Central memory CD8-positive, alpha-beta T cell (primary cell): ENCODE results near the gene ACSS1.

Source experiments
- ATAC-seq: fragments of 150-1000 bp; cut with Tn5 transposase; replicated peaks from 2 replicates; pipeline ENCODE4 v1.10.0; 2022; ENCODE audit warnings: mild to moderate bottlenecking, moderate FRiP score, moderate number of reproducible peaks; ENCODE audit not compliant: poor library complexity, severe bottlenecking; ENCODE audit errors: extremely low read depth
- DNase-seq, 2 donors: peaks; one replicate each; pipeline ENCODE4 v3.0.0; 2021; ENCODE audit warnings: low spot score in 2 of 2
- H3K27ac Mint-ChIP-seq: one replicate; pipeline ENCODE4 v1.8.0; 2022; ENCODE audit warnings: low read depth, mild to moderate bottlenecking, moderate library complexity, mixed read lengths
- H3K27me3 Mint-ChIP-seq: one replicate; pipeline ENCODE4 v1.8.0; 2022; ENCODE audit warnings: mixed read lengths
- H3K36me3 Mint-ChIP-seq: one replicate; pipeline ENCODE4 v1.8.0; 2022; ENCODE audit warnings: mild to moderate bottlenecking, moderate library complexity, mixed read lengths; ENCODE audit not compliant: insufficient read depth
- H3K4me1 Mint-ChIP-seq: one replicate; pipeline ENCODE4 v1.8.0; 2022; ENCODE audit warnings: mixed read lengths
- H3K4me3 Mint-ChIP-seq: one replicate; pipeline ENCODE4 v1.8.0; 2022; ENCODE audit warnings: mild to moderate bottlenecking, moderate library complexity, mixed read lengths
- H3K9me3 Mint-ChIP-seq: one replicate; pipeline ENCODE4 v1.8.0; 2022; ENCODE audit warnings: mixed read lengths

The ACSS1 gene

DNA sequence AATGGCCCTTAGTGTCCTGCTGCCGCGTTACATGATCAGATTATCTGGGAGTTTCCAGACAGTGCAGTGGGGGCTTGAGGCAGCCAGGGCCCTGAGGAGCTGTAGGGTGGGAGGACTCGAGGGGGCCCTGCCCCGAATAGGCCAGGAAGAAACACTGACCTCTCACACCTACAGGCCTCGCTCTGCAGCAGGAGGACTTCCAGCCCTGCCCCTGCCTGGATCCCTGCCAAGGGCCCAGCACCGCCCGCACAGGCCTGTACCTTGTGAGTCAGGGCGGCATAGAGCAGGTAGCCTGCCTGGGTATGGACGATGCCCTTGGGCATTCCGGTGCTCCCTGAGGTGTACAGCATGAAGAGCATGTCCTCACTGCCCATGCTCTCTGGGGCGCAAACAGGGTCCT, 35.3 kb downstream of the ACSS1 start:
- H3K27me3 Mint-ChIP-seq = no peaks in the 10 kb centered on the region
- DNase-seq (no peak), ATAC-seq (no peak)
- no peaks in the 10 kb centered on the region for H3K9me3 Mint-ChIP-seq
- H3K4me3 Mint-ChIP-seq = no peak overlapping the region
- H3K36me3 Mint-ChIP-seq = peaks cover 22% of the 10 kb centered on the region
- peaks cover 23% of the 10 kb centered on the region for H3K4me1 Mint-ChIP-seq
- H3K27ac Mint-ChIP-seq = no peak overlapping the region

GRCh38 chr20:25021336-25021735, 36.6 kb downstream of the ACSS1 start:
- DNase-seq (no peak), ATAC-seq (no peak)
- peaks cover 15% of the 10 kb centered on the region for H3K4me1 Mint-ChIP-seq
- H3K9me3 Mint-ChIP-seq = no peaks in the 10 kb centered on the region
- no peak overlapping the region for H3K27ac Mint-ChIP-seq
- no peak overlapping the region for H3K4me3 Mint-ChIP-seq
- H3K36me3 Mint-ChIP-seq = peaks cover 20% of the 10 kb centered on the region
- no peaks in the 10 kb centered on the region for H3K27me3 Mint-ChIP-seq

DNA sequence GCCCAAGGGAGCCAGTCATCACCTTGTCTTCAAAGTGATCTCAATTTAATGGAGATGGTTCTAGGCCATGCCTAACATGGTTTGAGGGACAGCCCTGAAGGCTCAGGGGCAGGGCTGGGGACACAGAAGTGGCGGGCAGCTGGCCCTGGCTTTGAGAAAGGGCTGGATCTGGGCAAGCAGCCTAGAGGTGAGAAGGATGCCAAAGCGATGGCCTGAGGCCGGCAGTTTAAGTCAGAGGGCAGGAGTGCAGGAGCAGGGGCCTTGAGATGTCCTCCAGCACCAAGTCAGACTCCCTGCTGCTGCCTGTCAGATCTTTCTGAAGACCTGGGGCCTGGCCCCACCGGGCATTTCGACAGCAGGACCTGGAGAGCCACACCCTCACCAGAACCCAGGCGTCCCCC, 37.0 kb downstream of the ACSS1 start:
- no peaks in the 10 kb centered on the region for H3K9me3 Mint-ChIP-seq
- no peak for ATAC-seq
- H3K27ac Mint-ChIP-seq = peak overlapping the region; percentile 35
- peaks cover 24% of the 10 kb centered on the region for H3K36me3 Mint-ChIP-seq
- no peak overlapping the region for H3K4me3 Mint-ChIP-seq
- DNase-seq = no peak
- H3K27me3 Mint-ChIP-seq = no peaks in the 10 kb centered on the region
- peaks cover 15% of the 10 kb centered on the region for H3K4me1 Mint-ChIP-seq

- no peak for ATAC-seq
- no peak overlapping the region for H3K4me3 Mint-ChIP-seq
- H3K27me3 Mint-ChIP-seq = no peaks in the 10 kb centered on the region
- peaks cover 24% of the 10 kb centered on the region for H3K36me3 Mint-ChIP-seq
- peak overlapping the region; percentile 35 for H3K27ac Mint-ChIP-seq
- DNase-seq = no peak
- H3K9me3 Mint-ChIP-seq = no peaks in the 10 kb centered on the region
- H3K4me1 Mint-ChIP-seq = peaks cover 15% of the 10 kb centered on the region
Measured at GRCh38 chr20:25020345-25020744, 37.6 kb downstream of the ACSS1 start.

- no peak for ATAC-seq
- Mint-ChIP-seq H3K4me1 (peaks cover 11% of the 10 kb centered on the region), H3K27me3 (no peaks in the 10 kb centered on the region), H3K36me3 (peaks cover 29% of the 10 kb centered on the region), H3K4me3 (no peak overlapping the region), H3K27ac (no peak overlapping the region), H3K9me3 (no peaks in the 10 kb centered on the region)
- DNase-seq = no peak
Measured at GRCh38 chr20:25019381-25020155, 38.4 kb downstream of the ACSS1 start.

DNA sequence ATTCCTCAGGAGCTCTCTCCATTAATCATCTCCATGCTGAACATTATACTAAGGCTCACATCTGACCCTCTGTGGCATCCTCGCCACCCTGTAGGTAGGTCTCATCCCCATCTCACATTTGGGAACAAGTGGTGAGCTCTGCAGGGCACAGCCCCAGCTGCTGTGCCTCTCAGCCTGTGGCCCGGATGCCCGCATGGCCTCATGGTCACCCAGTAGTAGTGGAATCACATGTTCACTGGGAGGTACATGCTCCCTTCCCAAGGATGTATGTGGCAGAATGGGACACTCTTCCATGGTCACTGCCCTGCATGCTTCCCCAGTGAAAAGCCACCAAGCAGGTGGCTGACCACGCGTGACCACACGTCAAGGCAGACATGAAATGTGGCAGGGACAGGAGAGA, 39.1 kb downstream of the ACSS1 start:
- DNase-seq (no peak), ATAC-seq (no peak)
- no peak overlapping the region for H3K27ac Mint-ChIP-seq
- peaks cover 8% of the 10 kb centered on the region for H3K4me1 Mint-ChIP-seq
- no peak overlapping the region for H3K4me3 Mint-ChIP-seq
- peaks cover 32% of the 10 kb centered on the region for H3K36me3 Mint-ChIP-seq
- H3K9me3 Mint-ChIP-seq = no peaks in the 10 kb centered on the region
- H3K27me3 Mint-ChIP-seq = no peaks in the 10 kb centered on the region

GRCh38 chr20:25018425-25018824, 39.5 kb downstream of the ACSS1 start:
- Mint-ChIP-seq H3K27ac (no peak overlapping the region), H3K27me3 (no peaks in the 10 kb centered on the region), H3K4me3 (no peak overlapping the region), H3K36me3 (peaks cover 32% of the 10 kb centered on the region), H3K9me3 (no peaks in the 10 kb centered on the region), H3K4me1 (peaks cover 3% of the 10 kb centered on the region)
- DNase-seq = no peak
- no peak for ATAC-seq

DNA sequence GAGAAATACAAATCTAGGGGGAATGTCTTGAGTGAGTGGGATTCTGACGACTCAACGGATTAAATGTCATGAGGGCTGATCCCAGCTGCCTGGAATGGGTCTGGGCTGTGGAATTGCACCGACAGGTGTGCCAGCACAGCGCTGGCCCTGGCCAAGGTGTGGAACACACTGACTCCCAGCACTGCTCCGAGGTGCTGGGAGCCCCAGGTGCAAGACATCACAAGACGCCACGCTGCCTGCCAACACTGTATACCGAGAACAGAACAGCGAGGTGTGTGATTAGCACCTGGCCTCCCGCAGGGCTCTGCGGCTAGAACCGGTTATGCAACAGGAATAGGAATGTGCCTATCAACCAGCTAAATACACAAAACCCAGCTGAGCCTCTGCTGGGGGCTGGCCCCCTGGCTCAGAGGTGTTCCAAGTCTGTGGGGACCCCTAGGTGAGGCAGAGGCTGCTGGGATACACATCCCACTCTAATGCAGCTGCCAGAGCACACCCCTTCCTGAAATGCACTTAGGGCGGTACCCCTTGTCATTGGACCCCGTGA, 40.6 kb downstream of the ACSS1 start:
- ATAC-seq (no peak), DNase-seq (no peak)
- Mint-ChIP-seq H3K9me3 (no peaks in the 10 kb centered on the region), H3K4me1 (no peaks in the 10 kb centered on the region), H3K4me3 (no peak overlapping the region), H3K27ac (no peak overlapping the region), H3K36me3 (peaks cover 34% of the 10 kb centered on the region), H3K27me3 (no peaks in the 10 kb centered on the region)

DNA sequence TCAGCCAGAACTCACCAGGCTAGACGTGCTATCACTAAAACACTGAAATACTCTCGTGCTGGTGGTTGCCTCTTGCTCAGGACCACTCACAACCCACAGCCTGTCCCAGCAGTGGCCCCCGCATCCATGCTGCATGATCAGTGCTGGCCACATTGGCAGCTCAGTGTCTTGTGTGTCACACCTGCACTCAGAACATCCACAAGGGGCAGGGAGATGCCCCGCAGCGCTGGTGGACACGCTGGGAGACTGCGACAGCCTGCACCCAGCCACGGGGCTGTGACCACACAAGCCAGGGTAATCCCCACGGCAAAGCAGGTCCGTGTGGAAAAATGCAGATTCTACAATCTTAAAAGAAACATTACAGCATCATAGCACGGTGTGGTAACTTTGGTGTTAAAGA, 41.5 kb downstream of the ACSS1 start:
- no peak for ATAC-seq
- no peak for DNase-seq
- no peaks in the 10 kb centered on the region for H3K4me1 Mint-ChIP-seq
- no peaks in the 10 kb centered on the region for H3K9me3 Mint-ChIP-seq
- no peak overlapping the region for H3K27ac Mint-ChIP-seq
- no peaks in the 10 kb centered on the region for H3K27me3 Mint-ChIP-seq
- H3K36me3 Mint-ChIP-seq = peaks cover 31% of the 10 kb centered on the region
- H3K4me3 Mint-ChIP-seq = no peak overlapping the region

- DNase-seq (no peak), ATAC-seq (no peak)
- Mint-ChIP-seq H3K4me3 (no peak overlapping the region), H3K4me1 (no peaks in the 10 kb centered on the region), H3K27me3 (no peaks in the 10 kb centered on the region), H3K9me3 (no peaks in the 10 kb centered on the region), H3K27ac (no peak overlapping the region), H3K36me3 (peaks cover 31% of the 10 kb centered on the region)
Measured at GRCh38 chr20:25015986-25016385, 42.0 kb downstream of the ACSS1 start.

GRCh38 chr20:25014816-25015215, 43.1 kb downstream of the ACSS1 start:
- H3K27ac Mint-ChIP-seq = no peak overlapping the region
- H3K27me3 Mint-ChIP-seq = no peaks in the 10 kb centered on the region
- DNase-seq = no peak
- ATAC-seq = no peak
- peaks cover 34% of the 10 kb centered on the region for H3K36me3 Mint-ChIP-seq
- H3K4me1 Mint-ChIP-seq = no peaks in the 10 kb centered on the region
- H3K9me3 Mint-ChIP-seq = no peaks in the 10 kb centered on the region
- H3K4me3 Mint-ChIP-seq = no peak overlapping the region

GRCh38 chr20:25013478-25014380, 44.2 kb downstream of the ACSS1 start:
- ATAC-seq (no peak), DNase-seq (no peak)
- Mint-ChIP-seq H3K4me1 (no peaks in the 10 kb centered on the region), H3K27ac (no peak overlapping the region), H3K36me3 (peaks cover 36% of the 10 kb centered on the region), H3K4me3 (no peak overlapping the region), H3K9me3 (no peaks in the 10 kb centered on the region), H3K27me3 (no peaks in the 10 kb centered on the region)
